ENCODE data around the gene MINAR2.

Gene MINAR2

DNA sequence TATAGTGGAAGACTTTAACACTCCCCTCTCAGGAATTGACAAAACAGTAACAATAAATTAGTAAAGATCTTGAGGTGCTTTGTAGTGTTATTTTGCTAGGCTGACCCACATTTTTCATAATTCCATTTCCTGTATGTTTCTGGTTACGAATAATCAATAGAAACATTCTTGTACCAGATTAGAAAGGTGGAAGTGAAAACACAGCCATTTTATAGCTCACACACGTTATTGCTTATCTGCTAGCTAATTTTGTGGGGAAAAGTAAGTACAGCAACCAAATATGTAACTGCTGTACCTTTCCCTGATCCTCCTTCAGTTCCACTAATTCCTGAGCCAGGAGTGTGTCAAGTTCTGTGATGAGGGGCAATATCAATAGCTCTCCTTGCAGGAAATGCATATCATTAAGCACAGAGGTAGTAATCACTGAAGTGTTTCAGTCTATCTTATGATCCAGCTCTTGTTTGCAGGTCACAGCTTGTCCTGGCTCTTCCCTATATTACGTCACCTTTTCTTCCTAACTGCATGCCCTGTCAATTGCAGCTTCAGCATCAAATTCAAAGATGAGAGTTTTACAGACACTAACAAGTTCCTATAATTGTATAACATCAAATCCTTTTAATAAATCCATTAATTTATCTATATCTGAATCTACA lies 59.4 kb downstream of the MINAR2 start:
- Histone ChIP-seq H3K27me3 (ENCODE audit: insufficient read depth, low read length) (no peaks in the 10 kb centered on the region), H3K36me3 (ENCODE audit: insufficient read depth, low read length) (no peaks in the 10 kb centered on the region), H3K27ac (ENCODE audit: low read depth, low read length, poor library complexity, severe bottlenecking) (no peak overlapping the region), H3F3A (ENCODE audit: insufficient read depth, low read length) (no peaks in the 10 kb centered on the region), H3K9ac (ENCODE audit: low read length) (no peak overlapping the region), H3K4me1 (ENCODE audit: insufficient read depth, low read length, severe bottlenecking) (no peaks in the 10 kb centered on the region), H3K4me3 (ENCODE audit: low read depth, low read length, poor library complexity, severe bottlenecking) (no peak overlapping the region), H2AFZ (ENCODE audit: low read length) (no peak overlapping the region), H3K4me2 (ENCODE audit: low read length) (no peak overlapping the region), H3K9me2 (ENCODE audit: low read depth, low read length) (no peaks in the 10 kb centered on the region), H3K9me3 (ENCODE audit: low read length) (no peaks in the 10 kb centered on the region), H4K20me1 (ENCODE audit: insufficient read depth, low read length) (no peaks in the 10 kb centered on the region), H3K79me2 (ENCODE audit: insufficient read depth, low read length) (no peaks in the 10 kb centered on the region)
- TF ChIP-seq, protein P1, sequence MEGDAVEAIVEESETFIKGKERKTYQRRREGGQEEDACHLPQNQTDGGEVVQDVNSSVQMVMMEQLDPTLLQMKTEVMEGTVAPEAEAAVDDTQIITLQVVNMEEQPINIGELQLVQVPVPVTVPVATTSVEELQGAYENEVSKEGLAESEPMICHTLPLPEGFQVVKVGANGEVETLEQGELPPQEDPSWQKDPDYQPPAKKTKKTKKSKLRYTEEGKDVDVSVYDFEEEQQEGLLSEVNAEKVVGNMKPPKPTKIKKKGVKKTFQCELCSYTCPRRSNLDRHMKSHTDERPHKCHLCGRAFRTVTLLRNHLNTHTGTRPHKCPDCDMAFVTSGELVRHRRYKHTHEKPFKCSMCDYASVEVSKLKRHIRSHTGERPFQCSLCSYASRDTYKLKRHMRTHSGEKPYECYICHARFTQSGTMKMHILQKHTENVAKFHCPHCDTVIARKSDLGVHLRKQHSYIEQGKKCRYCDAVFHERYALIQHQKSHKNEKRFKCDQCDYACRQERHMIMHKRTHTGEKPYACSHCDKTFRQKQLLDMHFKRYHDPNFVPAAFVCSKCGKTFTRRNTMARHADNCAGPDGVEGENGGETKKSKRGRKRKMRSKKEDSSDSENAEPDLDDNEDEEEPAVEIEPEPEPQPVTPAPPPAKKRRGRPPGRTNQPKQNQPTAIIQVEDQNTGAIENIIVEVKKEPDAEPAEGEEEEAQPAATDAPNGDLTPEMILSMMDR (IDR thresholded peaks at IDR 0.05; ENCODE audit: low read length): no peak
- no peak for TF ChIP-seq EZH2 (IDR thresholded peaks at IDR 0.05; ENCODE audit: borderline replicate concordance, low read length)
